Mesodermal cell (in vitro differentiated cells): Measurements from ENCODE around the gene TMEM117.

Experiments used
- H3K27ac ChIP-seq: 2 replicates; pipeline ENCODE4 v1.7.0; 2013; ENCODE audit warnings: mild to moderate bottlenecking, low read depth, low read length, moderate library complexity; ENCODE audit not compliant: severe bottlenecking
- H3K36me3 ChIP-seq: 2 replicates; pipeline ENCODE4 v1.7.1; 2013; ENCODE audit warnings: mild to moderate bottlenecking, low read length, moderate library complexity; ENCODE audit not compliant: control insufficient read depth, insufficient read depth
- H3K4me1 ChIP-seq: one replicate; pipeline ENCODE4 v1.7.1; 2013; ENCODE audit warnings: mild to moderate bottlenecking, low read length; ENCODE audit not compliant: insufficient read depth, control insufficient read depth, poor library complexity, severe bottlenecking
- H3K4me3 ChIP-seq: 2 replicates; pipeline ENCODE4 v1.7.0; 2013; ENCODE audit warnings: low read length, control low read depth, mild to moderate bottlenecking; ENCODE audit not compliant: insufficient read depth, poor library complexity, severe bottlenecking; ENCODE audit errors: extremely low read depth
- H3K9me3 ChIP-seq: 2 replicates; pipeline ENCODE4 v1.7.1; 2013; ENCODE audit warnings: mild to moderate bottlenecking, low read length, moderate library complexity; ENCODE audit not compliant: control insufficient read depth
- WGBS, 2 experiments: methylation state at CpG; one replicate each; pipeline ENCODE4 v1.1.5; 2013; ENCODE audit warnings: missing lambda C conversion rate in 2 of 2; ENCODE audit not compliant: insufficient coverage in 2 of 2; 5-methylcytosine and 5-hydroxymethylcytosine counted together

The TMEM117 gene

GRCh38 chr12:44098786-44099185 lies 262.9 kb downstream of the TMEM117 start:
- H3K4me3 ChIP-seq: no peak overlapping the region
- no peaks in the 10 kb centered on the region for H3K4me1 ChIP-seq
- no peak overlapping the region for H3K27ac ChIP-seq
- no CpG with 5 or more reads among the region's 1 CpG for WGBS, 2 experiments
- no peaks in the 10 kb centered on the region for H3K9me3 ChIP-seq
- no peaks in the 10 kb centered on the region for H3K36me3 ChIP-seq

- Histone ChIP-seq H3K9me3 (no peaks in the 10 kb centered on the region), H3K36me3 (no peaks in the 10 kb centered on the region), H3K4me3 (no peak overlapping the region), H3K4me1 (no peaks in the 10 kb centered on the region), H3K27ac (no peak overlapping the region)
- 80% methylated on average over 1 of the region's 1 CpG; no CpG with 5 or more reads in 1 of the 2 experiments for WGBS, 2 experiments
Measured at GRCh38 chr12:44099486-44099885, 263.6 kb downstream of the TMEM117 start.

- H3K27ac ChIP-seq: no peak overlapping the region
- H3K9me3 ChIP-seq: no peaks in the 10 kb centered on the region
- WGBS, 2 experiments: no CpG with 5 or more reads among the region's 2 CpGs
- no peak overlapping the region for H3K4me3 ChIP-seq
- no peaks in the 10 kb centered on the region for H3K4me1 ChIP-seq
- no peaks in the 10 kb centered on the region for H3K36me3 ChIP-seq
Measured at GRCh38 chr12:44100264-44100663, 264.4 kb downstream of the TMEM117 start.

GRCh38 chr12:44101475-44101874 lies 265.6 kb downstream of the TMEM117 start:
- H3K4me3 ChIP-seq: no peak overlapping the region
- H3K4me1 ChIP-seq: no peaks in the 10 kb centered on the region
- H3K27ac ChIP-seq: no peak overlapping the region
- WGBS, 2 experiments: 86 to 90% methylated on average over 4 of the region's 4 CpGs
- no peaks in the 10 kb centered on the region for H3K36me3 ChIP-seq
- no peaks in the 10 kb centered on the region for H3K9me3 ChIP-seq

- WGBS, 2 experiments: no CpG with 5 or more reads among the region's 2 CpGs
Measured at GRCh38 chr12:44114906-44115305, 279.0 kb downstream of the TMEM117 start.

GRCh38 chr12:44117337-44117736 lies 281.5 kb downstream of the TMEM117 start:
- no peaks in the 10 kb centered on the region for H3K4me1 ChIP-seq
- no peaks in the 10 kb centered on the region for H3K9me3 ChIP-seq
- 67 to 100% methylated on average over 1 of the region's 1 CpG for WGBS, 2 experiments
- no peak overlapping the region for H3K4me3 ChIP-seq
- no peaks in the 10 kb centered on the region for H3K36me3 ChIP-seq
- H3K27ac ChIP-seq: no peak overlapping the region

More at GRCh38 chr12:44114906-44115305, 279.0 kb downstream of the TMEM117 start:
- Histone ChIP-seq H3K4me3 (no peak overlapping the region), H3K4me1 (no peaks in the 10 kb centered on the region), H3K27ac (no peak overlapping the region), H3K9me3 (no peaks in the 10 kb centered on the region), H3K36me3 (no peaks in the 10 kb centered on the region)

GRCh38 chr12:44118946-44119345 lies 283.1 kb downstream of the TMEM117 start:
- Histone ChIP-seq H3K36me3 (no peaks in the 10 kb centered on the region), H3K9me3 (no peaks in the 10 kb centered on the region)

GRCh38 chr12:44126806-44127205 lies 290.9 kb downstream of the TMEM117 start:
- Histone ChIP-seq H3K4me1 (no peaks in the 10 kb centered on the region), H3K4me3 (no peak overlapping the region), H3K9me3 (no peaks in the 10 kb centered on the region), H3K27ac (no peak overlapping the region), H3K36me3 (no peaks in the 10 kb centered on the region)
- WGBS, 2 experiments: 100% methylated on average over 1 of the region's 1 CpG

More at GRCh38 chr12:44118946-44119345, 283.1 kb downstream of the TMEM117 start:
- H3K27ac ChIP-seq: no peak overlapping the region
- no peaks in the 10 kb centered on the region for H3K4me1 ChIP-seq
- no peak overlapping the region for H3K4me3 ChIP-seq

- H3K36me3 ChIP-seq: no peaks in the 10 kb centered on the region
- H3K9me3 ChIP-seq: no peaks in the 10 kb centered on the region
- no peak overlapping the region for H3K4me3 ChIP-seq
- H3K4me1 ChIP-seq: no peaks in the 10 kb centered on the region
- H3K27ac ChIP-seq: no peak overlapping the region
- 100% methylated on average over 1 of the region's 1 CpG for WGBS, 2 experiments
Measured at GRCh38 chr12:44127966-44128710, 292.3 kb downstream of the TMEM117 start.

GRCh38 chr12:44143175-44143574 lies 307.3 kb downstream of the TMEM117 start:
- 60 to 88% methylated on average over 1 of the region's 3 CpGs for WGBS, 2 experiments

GRCh38 chr12:44148936-44149335 lies 313.1 kb downstream of the TMEM117 start:
- H3K9me3 ChIP-seq: no peaks in the 10 kb centered on the region
- H3K27ac ChIP-seq: no peak overlapping the region
- H3K4me1 ChIP-seq: no peaks in the 10 kb centered on the region
- WGBS, 2 experiments: 100% methylated on average over 1 of the region's 2 CpGs
- H3K4me3 ChIP-seq: no peak overlapping the region
- no peaks in the 10 kb centered on the region for H3K36me3 ChIP-seq

More at GRCh38 chr12:44143175-44143574, 307.3 kb downstream of the TMEM117 start:
- no peaks in the 10 kb centered on the region for H3K4me1 ChIP-seq
- no peaks in the 10 kb centered on the region for H3K36me3 ChIP-seq
- H3K4me3 ChIP-seq: no peak overlapping the region
- H3K9me3 ChIP-seq: no peaks in the 10 kb centered on the region
- H3K27ac ChIP-seq: no peak overlapping the region
